Measurements from ENCODE around the gene NOVA2.

NOVA2 gene

DNA sequence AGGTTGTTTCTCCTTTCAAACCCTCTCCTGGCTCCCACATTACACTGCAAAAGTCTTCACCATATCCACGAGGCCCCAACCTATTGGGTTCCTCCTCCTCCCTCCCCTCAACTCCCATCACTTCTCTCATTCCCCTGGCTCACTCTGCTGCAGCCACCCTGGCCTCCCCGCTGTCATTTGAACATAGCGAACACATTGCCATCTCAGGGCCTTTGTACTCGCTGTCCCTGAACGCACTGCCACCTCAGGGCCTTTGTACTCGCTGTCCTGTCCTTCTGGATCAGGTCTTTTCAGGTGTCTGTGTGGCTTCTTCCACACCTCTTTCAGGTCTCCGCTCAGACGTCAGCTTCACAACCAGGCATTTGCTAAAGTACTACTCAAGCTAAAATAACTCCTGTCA is 23.3 kb upstream of the NOVA2 start:
- TF ChIP-seq, protein P1, sequence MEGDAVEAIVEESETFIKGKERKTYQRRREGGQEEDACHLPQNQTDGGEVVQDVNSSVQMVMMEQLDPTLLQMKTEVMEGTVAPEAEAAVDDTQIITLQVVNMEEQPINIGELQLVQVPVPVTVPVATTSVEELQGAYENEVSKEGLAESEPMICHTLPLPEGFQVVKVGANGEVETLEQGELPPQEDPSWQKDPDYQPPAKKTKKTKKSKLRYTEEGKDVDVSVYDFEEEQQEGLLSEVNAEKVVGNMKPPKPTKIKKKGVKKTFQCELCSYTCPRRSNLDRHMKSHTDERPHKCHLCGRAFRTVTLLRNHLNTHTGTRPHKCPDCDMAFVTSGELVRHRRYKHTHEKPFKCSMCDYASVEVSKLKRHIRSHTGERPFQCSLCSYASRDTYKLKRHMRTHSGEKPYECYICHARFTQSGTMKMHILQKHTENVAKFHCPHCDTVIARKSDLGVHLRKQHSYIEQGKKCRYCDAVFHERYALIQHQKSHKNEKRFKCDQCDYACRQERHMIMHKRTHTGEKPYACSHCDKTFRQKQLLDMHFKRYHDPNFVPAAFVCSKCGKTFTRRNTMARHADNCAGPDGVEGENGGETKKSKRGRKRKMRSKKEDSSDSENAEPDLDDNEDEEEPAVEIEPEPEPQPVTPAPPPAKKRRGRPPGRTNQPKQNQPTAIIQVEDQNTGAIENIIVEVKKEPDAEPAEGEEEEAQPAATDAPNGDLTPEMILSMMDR (IDR thresholded peaks at IDR 0.05; ENCODE audit: low read depth, low read length, missing control alignments), result no peak
- H3K36me3 ChIP-seq (replicated peaks), result peaks cover 2% of the 10 kb centered on the region
- in situ Hi-C loops (cut with HindIII; ENCODE audit: low pct_ligation_motif_present, low sequenced_read_pairs), result no loop called here
- no peak overlapping the region for H3K4me3 ChIP-seq (ENCODE audit: low read depth, low read length)
- no peak overlapping the region for H3K27ac ChIP-seq
- no peaks in the 10 kb centered on the region for H3K27me3 ChIP-seq (replicated peaks)
- no peak for DNase-seq

DNA sequence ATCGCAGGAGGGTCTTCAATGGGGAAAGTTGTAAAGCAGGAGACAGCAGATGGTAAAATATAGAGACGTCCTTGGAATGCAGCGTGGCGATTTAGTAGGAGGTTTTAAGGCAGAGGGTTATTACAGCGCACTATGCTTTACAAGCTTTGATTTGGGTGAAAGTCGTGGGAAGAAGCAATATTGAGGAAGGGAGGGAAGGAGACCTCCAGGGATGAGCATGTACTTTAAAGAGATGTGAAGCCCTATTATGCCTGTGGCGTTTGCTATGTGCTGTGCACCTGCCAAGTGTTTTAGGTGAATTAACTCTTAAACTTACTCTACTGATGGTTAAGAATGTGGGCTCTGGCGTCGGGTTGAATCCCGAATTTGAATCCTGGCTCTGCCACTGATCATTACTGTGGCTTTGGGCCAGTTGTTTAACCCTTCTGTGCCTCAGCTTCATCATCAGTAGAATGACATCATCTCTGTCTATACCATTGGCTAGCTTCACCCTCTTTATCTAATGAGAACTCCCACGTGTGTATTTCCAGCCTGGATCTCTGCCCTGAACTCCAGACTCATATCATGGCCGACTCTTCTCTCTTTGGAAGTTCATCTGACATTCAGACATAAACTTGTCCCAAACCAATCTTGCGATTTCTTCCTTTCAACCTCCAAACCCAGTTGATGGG is 22.2 kb upstream of the NOVA2 start:
- DNase-seq, result peak; percentile 23
- TF ChIP-seq, protein P1 (IDR thresholded peaks at IDR 0.05; ENCODE audit: low read depth, low read length, missing control alignments), result no peak
- peak overlapping the region; percentile 94 for H3K4me3 ChIP-seq (ENCODE audit: low read depth, low read length)
- no peaks in the 10 kb centered on the region for H3K27me3 ChIP-seq (replicated peaks)
- H3K36me3 ChIP-seq (replicated peaks), result peaks cover 2% of the 10 kb centered on the region
- peak overlapping the region; percentile 59 for H3K27ac ChIP-seq
- in situ Hi-C loops (cut with HindIII; ENCODE audit: low pct_ligation_motif_present, low sequenced_read_pairs), result no loop called here

DNA sequence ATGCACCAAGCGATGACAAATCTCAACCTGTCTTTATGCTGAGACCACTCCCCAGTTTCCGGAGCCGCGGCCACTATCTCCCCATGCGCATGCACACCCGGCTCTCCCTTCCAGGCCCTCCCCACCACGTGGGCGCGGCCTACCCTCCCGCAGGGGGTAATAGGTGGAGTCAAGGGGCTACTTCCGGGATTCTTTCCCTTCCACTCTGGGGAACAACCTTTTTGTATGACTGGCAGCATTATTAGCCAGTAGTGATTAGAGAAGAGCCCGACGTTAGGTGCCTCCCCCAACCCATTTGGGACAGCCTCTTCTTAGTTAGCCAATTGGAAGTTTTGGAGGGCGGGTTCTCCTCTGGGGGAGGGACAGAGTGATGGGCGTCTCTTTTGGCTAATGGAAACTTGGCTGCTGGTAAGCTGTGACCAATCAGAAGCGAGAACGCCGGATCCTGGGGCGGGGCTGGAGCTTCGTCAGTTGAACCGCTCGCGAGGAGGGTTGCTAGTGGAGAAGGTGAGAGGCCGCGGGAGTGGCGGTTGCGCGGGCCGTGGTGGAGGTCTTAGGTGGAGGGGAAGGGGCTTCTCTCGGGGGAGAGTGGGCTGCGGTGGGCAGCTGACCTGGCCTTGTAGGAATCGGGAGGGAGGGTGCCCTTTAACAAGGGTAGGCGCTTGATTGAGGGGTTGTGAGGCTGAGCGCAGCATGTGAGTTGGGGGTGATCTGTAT is 21.5 kb upstream of the NOVA2 start, which contains the start of gene CCDC61:
TSS of gene CCDC61 (plus strand) at position 470 of the 717 bp plus-strand sequence. CDS start 7,552 bp downstream, outside the sequence.
- DNase-seq, result peak; percentile 99
- Histone ChIP-seq H3K36me3 (replicated peaks) (peaks cover 2% of the 10 kb centered on the region), H3K27ac (peak within 1 kb of the TSS; percentile 59), H3K27me3 (replicated peaks) (no peaks in the 10 kb centered on the region), H3K4me3 (ENCODE audit: low read depth, low read length) (peak within 1 kb of the TSS; percentile 94)
- in situ Hi-C loops (cut with HindIII; ENCODE audit: low pct_ligation_motif_present, low sequenced_read_pairs), result no loop called here
- TF ChIP-seq, protein P1 (IDR thresholded peaks at IDR 0.05; ENCODE audit: low read depth, low read length, missing control alignments), result no peak

DNA sequence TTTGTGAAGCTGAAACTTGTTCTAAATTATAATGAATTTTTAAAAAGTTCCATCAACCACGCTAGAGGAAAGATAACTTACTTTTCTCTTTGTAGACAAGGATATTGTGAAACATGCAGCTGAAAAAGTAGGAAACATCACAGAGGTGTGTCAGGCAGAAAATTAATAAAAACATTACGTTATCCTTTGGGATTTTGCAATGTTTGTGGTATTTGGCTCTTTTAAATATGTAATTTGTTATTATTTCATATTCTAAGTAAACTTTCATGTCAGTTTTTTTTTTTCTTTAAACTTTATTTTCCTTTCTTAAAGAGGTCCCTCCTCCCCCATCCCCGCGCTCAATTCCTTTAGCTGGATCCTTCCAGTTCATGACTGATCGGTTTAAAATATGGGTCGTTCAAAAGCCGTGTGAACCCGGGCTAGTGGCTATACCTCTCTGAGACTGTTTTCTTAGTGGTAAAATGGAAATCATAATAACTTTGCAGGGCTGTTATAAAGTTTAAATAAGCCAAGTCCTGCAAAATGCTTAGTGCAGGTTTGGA is 20.9 kb upstream of the NOVA2 start:
- H3K27ac ChIP-seq, result no peak overlapping the region
- DNase-seq, result no peak
- TF ChIP-seq, protein P1 (IDR thresholded peaks at IDR 0.05; ENCODE audit: low read depth, low read length, missing control alignments), result no peak
- peaks cover 2% of the 10 kb centered on the region for H3K36me3 ChIP-seq (replicated peaks)
- in situ Hi-C loops (cut with HindIII; ENCODE audit: low pct_ligation_motif_present, low sequenced_read_pairs), result no loop called here
- peaks cover under 1% of the 10 kb centered on the region for H3K27me3 ChIP-seq (replicated peaks)
- H3K4me3 ChIP-seq (ENCODE audit: low read depth, low read length), result peak overlapping the region; percentile 65

DNA sequence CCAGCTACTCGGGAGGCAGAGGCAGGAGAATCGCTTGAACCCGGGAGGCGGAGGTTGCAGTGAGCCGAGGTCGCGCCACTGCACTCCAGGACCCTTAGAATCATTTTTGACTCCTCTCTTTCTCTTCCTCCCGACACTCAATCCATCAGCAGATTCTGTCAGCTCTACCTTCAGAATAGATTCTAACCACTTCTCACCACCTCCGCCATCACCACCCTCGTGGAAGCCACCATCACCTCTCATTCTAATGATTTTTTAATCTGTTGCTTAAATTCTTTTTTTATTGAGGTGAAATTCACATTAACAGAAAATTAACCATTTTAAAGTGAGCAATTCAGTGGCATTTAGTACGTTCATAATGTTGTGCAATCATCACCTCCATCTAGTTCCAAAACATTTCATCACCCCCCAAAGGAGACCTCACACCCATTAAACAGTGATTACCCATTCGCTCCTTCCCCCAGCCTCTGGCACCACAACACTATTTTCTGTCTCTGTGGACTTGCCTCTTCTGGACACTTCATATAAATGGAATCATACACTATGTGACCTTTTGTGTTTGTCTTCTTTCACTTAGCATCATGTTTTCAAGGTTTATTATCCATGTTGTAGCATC is 16.6 kb upstream of the NOVA2 start:
- Histone ChIP-seq H3K27me3 (replicated peaks) (peaks cover 2% of the 10 kb centered on the region), H3K36me3 (replicated peaks) (no peaks in the 10 kb centered on the region), H3K27ac (no peak overlapping the region), H3K4me3 (ENCODE audit: low read depth, low read length) (no peak overlapping the region)
- no peak for DNase-seq
- TF ChIP-seq, protein P1 (IDR thresholded peaks at IDR 0.05; ENCODE audit: low read depth, low read length, missing control alignments), result no peak
- in situ Hi-C loops (cut with HindIII; ENCODE audit: low pct_ligation_motif_present, low sequenced_read_pairs), result no loop called here

All from brain microvascular endothelial cell (primary cell).